GM19025 (cell line): ENCODE measurements around the gene EIF1B.
"Not testable (repeated sequence)": the region's sequence is repeated elsewhere in the genome, so short reads cannot be mapped to it uniquely, and the experiment has no call there.

Experiments
- ATAC-seq: cut with Tn5 transposase; IDR thresholded peaks from one replicate; pipeline ENCODE4 v1.9.1; 2021; ENCODE audit warnings: mild to moderate bottlenecking, low read depth, moderate library complexity; ENCODE audit not compliant: unreplicated experiment

Gene EIF1B

DNA sequence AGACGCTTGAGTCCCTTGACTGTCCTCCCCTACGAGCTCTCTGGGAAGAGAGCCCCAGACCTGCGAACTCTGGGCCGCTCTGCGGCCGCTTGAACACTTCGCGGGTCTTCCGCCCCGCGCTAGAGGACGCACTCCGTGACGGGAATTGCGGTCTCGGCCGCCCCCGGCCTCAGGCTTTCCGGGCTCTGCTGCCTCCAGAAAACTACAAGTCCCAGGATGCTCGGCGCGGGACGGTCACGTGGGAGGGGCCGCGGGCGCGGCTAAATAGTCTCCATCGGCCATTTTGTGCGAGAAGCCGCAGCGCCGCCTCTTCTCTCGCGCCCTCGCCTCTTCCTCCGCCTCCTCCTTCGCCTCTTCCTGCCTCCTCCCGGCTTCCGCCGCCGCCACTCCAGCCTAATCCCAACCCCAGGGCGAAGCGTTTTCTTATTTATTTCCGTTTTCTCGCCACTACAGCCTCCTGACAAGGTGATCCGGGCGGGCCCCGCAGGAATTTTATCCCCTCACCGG, at the start of gene EIF1B:
TSS of gene EIF1B (plus strand) at position 290 of the 507 bp plus-strand sequence. CDS start 235 bp downstream, outside the sequence.
- peak; percentile 95 for ATAC-seq

DNA sequence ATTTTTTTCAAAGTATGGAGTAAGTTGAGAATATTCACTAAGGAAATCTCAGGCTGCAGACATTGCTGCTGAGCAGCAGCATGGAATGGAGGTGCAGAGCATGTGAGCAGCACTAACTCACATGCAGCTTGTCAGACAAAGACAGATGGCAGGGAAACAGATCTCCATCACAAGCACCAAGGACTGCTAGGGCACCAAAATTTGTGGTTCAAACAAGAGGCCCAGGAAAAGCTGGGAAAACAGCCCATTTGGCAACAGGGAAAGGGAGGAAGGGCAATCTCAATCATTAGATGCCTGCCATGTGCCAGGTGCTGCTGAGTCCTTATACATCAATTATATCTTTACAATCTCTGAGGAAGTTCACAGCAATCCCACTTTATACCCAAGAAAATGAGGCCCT, 47.2 kb upstream of the EIF1B start:
- no peak for ATAC-seq

DNA sequence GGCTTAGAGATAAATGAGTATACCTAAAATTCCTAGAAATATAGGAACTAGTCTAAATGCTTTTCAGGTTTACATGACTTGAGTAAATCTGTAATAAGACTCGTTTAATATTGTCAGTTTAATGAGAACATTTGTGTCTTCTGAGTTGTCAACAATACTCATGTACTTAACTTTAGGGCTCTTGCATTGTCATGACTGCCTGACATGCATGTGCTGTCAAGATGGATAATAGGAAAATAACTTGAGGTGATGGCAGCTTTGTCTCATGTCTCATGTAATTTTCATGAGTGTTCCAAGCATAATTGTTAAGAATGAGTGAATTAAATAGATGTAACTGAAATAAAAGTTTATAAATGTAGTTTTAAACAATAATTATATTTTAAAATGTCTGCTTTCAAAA, 45.1 kb upstream of the EIF1B start:
- ATAC-seq: no peak

DNA sequence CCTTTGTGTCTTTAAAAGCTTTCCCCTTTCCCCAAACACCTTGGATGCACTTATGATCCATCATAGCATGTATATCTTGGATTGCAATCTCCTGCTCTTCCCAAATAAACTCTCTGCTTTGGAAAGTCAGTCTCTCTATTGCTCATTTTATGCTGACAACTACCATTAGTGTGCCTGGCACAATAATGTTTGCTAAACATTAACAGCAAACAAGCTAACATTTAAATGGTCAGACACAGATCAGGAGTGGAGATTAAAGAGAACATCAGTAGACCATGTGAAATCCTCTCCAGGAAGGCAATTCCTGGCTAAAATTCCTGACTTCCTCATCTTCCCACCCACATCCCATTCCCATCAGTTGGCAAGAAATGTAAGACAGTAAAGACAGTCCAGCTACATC, 44.3 kb upstream of the EIF1B start:
- no peak for ATAC-seq

DNA sequence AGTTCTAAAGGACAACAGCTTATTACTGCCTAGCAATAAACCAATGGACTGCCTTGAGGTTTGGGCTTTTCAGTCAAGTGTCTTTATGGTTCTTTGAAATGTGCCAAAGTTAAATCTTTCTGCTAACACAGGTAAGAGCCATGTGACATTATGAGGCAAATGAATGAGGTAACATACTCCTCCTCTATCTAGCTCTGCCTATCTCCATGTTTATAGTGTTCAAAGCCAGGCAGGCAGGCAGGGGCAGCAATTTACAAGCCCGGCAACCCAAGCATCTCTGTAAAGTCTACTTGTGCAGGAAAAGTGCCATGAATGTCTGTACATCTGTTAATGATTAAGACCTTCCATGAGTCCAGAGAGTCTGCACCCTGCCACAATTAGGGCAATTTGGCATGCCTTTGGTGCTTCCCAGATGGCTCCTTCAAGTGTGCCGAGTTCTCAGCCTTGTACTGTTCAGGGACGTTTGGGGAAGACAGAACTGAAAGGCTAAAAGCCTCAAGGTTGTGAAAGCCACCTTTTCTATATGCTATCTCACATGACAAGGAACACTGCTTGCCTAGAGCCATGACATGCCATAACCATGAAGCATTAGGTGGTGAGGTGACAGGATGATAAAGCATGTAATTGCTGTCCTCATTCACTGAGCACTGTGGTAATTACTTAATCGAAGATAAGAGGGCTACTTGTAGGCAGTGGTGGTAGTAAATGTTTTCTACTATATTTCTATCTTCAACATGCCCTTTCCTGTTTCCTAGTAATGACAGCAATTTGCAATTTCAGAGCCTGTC, 41.4 kb upstream of the EIF1B start:
- ATAC-seq: no peak

DNA sequence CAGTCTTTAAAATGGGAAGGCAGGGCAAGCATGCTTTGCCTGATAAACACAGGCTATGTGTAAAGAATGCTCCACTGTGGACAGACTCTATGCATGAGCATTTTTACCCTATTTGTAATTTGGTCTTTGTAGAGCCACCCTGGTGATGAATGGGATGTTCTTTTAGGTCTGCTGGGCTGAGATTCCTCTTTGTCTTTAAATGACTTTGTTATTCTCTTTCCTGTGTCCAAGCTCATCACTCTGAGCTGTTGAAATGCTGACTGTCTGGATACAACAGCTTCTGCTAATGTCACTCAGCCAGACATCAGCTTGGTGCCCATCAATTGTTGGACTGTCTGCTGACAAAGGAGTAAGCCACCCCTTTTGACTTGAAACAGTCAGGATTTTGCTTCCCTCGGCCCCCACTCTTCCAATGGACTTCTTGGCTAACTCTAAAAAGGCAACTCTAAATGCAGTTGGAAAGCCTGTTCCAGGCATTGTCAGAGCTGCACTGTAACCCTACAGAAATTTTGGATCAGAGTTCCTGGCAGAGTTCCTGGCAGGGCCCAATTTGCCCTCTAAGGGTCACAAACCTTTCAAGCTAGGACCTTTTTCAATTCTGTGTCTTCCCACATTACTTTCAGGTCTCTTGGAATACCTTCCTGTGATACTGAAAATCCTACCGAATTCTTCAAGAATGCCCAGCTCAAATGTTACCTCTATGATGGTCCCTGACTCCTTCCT, 40.5 kb upstream of the EIF1B start:
- ATAC-seq: no peak

DNA sequence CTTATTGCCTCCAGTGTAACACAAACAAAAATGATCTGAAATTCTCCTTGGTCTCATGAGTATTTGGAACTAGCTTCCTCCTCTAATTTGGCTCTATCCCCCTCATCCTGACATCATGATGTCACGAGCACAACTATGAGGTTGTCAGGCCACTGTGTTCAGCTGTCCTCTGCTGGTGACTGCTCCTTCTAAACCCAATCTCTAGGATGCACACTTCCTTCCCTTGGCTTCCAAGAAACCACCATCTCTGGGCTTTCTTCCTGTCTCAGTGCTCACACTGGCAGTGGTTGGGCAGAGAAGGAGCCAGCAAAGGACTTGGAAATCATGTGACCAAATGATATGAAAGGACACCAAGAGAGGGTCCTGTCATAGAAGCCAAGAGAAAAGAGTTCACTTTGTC, 30.7 kb upstream of the EIF1B start:
- no peak for ATAC-seq

DNA sequence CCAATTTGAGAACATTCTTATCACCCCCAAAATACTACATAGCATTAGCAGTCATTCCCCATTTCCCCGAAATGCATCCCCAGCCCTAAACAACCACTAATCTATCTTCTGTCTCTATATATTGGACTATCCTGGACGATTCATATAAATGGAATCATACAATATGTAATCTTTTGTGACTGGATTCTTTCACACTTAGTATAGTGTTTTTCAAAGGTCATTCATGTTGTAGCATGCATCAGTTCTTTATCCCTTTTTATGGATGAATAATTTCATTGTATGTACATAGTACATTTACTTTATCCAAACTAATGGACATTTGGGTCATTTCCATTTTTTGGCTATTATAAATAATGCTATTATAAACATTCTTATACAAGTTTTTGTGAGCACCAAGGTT, 27.5 kb upstream of the EIF1B start:
- no peak for ATAC-seq

DNA sequence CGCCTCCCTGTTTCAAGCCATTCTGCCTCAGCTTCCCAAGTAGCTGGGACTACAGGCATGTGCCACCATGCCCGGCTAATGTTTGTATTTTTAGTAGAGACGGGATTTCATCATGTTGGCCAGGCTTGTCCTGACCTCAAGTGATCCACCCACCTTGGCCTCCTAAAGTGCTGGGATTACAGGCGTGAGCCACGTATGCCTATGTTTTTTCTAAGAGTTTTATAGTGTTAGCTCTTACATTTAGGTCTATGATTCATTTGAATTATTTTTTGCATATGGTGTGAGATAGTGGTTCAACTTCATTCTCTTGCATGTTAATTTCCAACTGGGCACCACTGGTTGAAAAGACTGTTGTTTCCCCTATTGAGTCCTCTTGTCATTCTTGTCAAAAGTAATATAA, 26.4 kb upstream of the EIF1B start:
- not testable (repeated sequence) for ATAC-seq

DNA sequence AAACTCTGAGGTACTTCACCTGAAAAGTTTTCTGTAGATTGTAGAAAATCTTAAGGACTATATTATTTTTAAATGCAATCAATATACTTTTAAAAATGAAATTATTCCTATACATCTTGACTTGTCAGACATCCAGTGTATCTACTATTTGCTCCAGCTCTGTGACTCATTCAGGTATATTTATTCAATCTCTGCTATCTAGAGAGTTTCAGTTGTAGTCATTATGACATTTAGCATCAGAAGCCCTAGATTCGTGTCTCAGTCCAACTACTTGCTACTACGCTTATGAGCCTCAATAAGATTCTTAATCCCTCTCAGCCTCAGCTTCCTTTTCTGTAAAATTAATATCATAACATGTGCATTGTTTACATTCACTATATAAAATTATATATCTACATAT, 22.3 kb upstream of the EIF1B start:
- ATAC-seq: no peak

DNA sequence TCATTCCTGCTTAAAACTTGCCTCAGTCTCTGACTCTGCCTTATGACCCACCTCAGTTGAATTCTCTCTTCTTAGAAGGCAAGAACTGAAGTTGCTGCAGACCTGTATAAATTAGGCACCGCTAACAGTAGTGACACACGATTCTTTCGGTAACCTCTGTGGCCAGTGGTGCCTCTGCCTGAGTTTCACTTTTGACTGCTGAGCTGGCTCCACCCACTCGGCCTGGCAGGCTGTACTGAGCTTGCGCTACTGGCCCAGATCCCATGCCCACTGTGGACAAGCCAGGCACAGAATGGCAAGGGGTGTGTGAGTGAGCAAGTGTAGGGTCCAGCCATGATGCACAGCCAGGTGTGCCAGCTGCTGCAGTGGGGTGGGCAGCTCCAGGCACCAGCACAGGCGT, 19.1 kb upstream of the EIF1B start:
- no peak for ATAC-seq

DNA sequence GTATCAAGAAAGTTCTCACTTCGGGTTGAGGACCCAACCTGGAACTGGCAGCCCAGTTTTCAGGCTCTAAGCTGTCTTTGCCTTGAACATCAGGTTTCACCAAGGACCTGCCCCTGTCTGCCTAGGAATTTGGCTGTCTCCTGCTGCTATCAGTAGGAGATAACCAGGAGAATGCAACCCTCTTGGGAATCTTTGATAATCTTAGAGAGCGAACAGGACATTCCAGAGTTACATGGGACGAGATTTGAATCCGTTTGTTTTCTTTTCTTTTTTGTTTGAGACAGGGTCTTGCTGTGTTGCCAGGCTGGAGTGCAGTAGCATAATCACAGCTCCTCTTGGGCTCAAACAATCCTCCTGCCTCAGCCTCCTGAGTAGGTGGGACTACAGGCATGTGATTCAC, 18.0 kb upstream of the EIF1B start:
- no peak for ATAC-seq

DNA sequence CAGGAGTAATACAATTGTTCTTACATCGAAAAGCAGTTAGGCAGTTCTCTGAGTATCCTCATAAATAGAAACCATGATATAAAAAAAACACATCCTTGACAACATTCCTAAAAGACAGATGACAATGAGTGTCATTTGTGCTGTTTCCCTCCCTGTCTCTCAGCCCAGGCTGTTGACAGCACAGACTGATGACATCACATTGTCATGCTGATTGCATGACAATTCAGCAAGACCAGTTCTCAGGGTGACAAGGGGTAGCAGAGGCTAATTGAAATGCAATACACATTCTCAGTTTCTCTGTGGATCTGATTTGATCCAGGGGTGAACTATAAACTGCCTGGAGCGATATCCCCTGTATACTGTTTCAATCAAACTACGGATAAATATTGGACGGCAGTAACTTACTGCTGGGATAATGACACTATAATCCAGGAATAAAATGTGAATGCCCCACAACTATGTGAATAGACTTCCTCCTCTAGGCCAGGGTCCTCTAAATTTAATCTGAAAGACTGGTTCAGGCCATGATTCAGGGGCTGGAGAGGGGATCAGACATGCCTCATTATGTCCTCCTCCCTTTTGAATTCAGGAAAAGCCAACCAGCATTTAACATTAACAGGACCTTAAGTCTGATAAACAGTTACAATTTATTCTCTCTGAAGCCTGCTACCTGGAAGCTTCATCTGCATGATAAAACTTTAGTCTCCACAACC, 16.7 kb upstream of the EIF1B start:
- no peak for ATAC-seq

DNA sequence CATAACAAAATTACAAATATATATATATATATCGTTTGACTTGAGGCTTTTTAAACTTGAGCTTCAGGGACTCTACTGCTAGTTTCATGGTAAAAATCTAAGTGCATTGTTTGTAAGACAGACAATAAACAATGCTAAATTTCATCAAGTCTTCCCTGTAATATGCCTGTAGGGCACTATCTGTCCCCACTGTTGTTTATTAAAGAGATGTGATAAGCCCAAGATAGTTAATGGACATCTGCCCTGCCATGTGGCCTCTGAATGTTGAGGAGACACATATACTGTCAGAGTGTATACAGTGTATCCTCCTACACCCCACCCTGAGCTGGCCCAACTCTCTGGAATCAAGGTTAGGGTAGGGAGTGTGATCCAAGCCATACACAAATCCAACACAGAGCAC, 15.1 kb upstream of the EIF1B start:
- ATAC-seq: no peak

DNA sequence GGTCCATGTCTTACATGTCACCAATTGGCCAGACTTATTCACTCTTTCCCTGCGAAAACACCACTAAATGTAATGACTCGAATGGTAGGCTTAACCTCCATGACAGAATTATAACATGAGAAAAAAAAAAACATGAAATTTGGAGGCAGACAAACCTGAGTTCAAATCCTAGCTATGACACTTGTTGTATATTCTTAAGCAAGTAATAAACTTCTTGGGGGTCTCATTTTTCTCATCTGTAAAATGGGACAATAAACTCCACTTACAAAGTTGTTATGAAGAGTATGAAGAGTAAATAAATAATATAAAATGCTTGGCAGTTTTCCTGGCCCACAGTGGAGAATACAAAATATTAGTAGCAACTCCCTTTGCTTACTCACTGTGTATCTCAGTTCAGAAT, 11.4 kb upstream of the EIF1B start:
- ATAC-seq: no peak

DNA sequence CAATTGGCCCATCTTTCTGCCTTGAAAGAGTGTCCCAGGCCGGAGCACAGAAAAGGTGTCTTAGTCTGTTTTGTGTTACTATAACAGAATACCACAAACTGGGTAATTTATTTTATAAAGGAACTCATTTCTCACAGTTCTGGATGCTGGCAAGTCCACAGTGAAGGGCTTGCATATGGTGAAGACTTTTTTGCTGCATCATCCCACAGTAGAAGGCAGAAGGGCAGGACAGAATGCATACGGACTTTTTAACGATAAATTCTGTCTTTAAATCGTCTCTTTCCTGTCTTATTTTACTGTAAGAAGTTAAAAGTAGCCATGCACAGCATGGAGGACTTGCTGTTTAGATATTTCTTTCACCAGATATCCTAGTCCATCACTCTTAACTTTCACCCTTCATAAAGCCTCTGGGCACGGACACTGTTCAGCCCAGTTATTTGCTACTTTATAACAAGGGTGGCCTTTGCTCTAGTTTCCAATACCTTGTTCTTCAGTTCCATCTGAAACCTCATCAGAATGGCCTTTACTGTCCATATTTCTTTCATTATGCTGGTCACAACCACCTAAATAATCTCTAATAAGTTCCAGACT, 10.3 kb upstream of the EIF1B start:
- no peak for ATAC-seq

DNA sequence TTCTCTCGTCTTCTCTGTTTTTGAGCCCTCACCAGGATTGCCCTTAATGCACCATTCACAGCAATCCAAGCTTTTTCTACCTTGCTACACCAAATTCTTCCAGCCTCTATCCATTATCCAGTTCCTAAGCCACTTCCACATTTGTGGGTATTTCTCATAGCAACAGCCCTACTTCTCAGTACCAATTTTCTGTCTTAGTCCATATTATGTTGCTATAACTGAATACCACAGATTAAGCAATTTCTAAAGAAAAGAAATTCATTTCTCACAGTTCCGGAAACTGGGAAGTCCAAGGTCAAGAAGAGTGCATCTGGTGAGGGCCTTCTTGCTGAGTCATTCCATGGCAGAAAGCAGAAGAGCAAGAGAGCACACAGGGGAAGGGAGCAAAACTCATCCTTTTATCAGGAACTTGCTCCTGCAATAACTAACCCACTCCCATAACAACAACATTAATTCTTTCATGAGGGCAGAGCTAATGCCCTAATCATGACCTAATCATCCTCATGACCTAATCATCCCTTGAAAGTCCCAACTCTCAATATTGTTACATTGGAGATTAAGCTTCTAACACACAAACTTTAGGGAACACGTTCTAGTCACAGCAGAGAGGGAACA, 9.7 kb upstream of the EIF1B start:
- no peak for ATAC-seq

DNA sequence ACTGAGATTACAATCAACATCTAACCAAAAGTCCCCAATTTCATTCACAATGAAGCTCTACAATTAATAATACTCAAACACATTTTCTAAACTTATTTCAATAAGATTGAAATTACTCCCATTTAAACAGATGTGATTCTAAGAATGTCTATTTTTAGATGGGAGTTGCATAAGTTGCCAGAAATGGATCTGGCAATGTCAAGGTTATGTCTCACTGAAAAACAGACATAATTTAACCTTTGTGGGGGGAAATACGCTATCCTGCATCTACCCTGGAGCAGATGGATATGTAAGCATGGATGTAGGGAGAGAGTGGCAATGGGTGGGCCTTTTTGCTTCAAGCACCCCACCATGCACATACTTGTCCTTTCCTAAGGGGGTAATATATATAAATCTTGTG, 6.7 kb upstream of the EIF1B start:
- ATAC-seq: no peak

DNA sequence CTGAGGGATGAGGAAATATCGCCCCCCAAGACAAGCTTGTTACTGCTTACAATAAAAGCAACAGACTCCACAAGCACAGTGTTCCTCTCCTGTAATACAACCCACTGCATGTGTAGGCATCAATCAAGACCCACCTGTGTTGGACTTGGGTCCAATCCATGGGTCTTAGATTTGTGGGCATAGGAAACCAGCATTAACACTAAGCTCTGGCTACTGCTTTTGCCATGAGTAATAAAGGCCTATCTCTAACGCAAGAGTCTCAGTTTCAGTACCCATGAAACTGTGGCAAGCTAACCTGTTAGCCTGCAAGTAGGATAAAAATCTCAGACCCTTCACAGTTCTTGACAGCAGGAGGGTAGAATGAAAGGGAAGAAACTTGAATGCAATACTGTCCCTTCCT, 5.2 kb upstream of the EIF1B start:
- no peak for ATAC-seq

DNA sequence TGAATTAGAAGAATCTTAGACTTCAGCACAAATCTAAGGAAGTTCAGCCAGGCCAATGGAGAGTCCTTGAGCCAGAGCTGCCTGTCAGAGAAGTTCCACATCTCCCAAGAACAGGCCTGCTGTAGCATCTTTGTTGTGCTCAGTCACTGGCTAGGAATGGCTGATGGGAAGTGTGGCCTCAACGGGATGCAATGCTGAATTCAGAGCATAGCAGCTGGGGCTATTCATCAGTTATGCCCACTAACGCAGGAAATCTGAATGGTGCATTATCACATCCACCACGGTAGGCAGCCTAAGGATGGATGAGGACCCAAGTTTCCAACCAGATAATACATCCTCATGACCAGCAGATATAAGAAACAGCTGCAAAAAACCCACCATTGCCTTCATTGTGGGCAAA, 3.2 kb upstream of the EIF1B start:
- no peak for ATAC-seq

DNA sequence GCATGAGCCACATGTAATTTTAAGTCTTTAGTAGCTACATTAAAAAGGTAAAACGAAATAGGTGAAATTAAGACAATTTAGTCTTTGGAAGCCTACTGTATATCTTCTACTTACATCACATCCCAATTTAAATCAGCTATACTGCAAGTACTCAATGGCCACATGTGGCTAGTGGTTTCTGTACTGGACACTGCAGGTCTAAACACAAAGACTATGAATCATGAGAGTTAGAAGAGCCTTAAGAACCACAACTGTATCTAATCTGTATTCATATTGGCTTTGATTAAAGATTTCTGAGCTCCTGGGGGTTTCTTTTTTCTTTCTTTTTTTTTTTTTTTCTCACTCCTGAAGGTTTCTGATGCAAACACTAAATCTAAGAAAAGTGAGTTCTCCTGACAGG, 2.3 kb upstream of the EIF1B start:
- ATAC-seq: no peak
